Skeletal muscle cell (primary cell): ENCODE data around the gene ADO.
A peak's percentile ranks its signal among the peaks of the same experiment; 100 is the strongest.
"Not testable (repeated sequence)": the region's sequence is repeated elsewhere in the genome, so short reads cannot be mapped to it uniquely, and the experiment has no call there.

Source experiments
- DNase-seq: peaks from one replicate; pipeline ENCODE4 v3.0.0-alpha.2; 2010; ENCODE audit warnings: low read depth
- H3K4me3 ChIP-seq: 2 replicates; pipeline ENCODE4 v1.5.1; 2011; ENCODE audit warnings: low read depth, mild to moderate bottlenecking, control low read depth, low read length, moderate library complexity

The ADO gene

DNA sequence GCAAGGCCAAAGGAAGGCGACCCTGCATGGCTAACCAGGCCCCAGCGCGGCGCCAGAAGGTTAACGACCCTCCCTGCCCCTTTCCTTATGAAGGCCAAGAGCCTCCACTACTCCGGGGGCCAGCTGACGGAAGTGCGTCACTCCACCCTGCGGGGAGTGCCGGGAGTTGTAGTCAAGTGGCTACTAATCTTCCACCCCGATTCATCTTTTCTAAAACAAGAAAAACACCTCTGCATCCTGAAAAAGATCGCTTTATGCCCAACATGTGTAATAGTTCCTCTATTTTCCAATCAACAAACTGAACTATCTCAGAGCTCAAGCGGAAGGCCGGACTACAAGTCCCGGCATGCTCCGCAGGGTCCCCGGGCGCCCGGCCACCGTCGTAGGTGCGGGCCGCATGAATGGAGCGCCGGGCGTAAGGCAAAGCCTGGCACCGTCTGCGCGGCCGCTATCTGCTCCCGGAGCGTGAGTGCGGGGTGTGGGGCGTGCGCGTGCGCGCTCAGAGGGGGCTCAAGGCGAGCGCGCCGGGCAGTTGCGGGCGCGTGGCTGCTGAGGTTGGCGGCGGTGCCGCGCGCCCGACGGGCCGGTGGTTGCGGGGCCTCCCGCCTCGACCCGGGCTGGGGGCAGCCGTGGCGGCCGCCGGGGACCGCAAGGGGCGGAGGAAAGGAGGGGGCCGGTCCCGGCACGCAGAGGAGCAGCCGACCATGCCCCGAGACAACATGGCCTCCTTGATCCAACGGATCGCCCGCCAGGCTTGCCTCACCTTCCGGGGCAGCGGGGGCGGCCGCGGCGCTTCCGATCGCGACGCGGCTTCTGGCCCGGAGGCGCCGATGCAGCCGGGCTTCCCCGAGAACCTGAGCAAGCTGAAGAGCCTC, at the start of gene ADO:
ADO (plus strand) TSS at position 365 of the 875 bp plus-strand sequence; CDS start at position 705, 340 bp downstream.
- peak; percentile 65 for DNase-seq
- peak within 1 kb of the TSS; percentile 82 for H3K4me3 ChIP-seq

DNA sequence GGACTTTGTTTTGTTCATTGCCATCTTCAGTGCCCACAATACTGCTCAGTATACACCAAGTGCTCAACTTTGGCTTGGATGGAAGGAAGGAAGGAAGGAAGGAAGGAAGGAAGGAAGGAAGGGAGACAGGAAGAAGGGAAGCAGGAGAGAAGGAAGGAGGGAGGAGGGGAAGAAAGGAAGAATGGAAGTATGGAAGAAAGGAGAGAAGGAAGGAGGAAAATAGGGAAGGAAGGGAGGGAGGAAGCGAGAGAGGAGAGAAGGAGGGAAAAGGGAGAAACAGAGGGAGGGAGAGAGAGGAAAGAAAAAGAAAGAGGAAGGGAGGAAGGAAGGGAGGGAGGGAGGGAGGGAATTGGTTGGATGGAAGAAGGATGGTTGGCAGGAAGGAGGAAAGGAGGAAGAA, 49.6 kb upstream of the ADO start:
- no peak overlapping the region for H3K4me3 ChIP-seq
- no peak for DNase-seq

GRCh38 chr10:62755662-62756653, 48.6 kb upstream of the ADO start:
- no peak overlapping the region for H3K4me3 ChIP-seq
- DNase-seq = no peak

GRCh38 chr10:62759599-62760175, 44.8 kb upstream of the ADO start:
- H3K4me3 ChIP-seq = no peak overlapping the region
- DNase-seq = no peak

- DNase-seq = no peak
- no peak overlapping the region for H3K4me3 ChIP-seq
These were observed 44.1 kb upstream of the ADO start for GRCh38 chr10:62760401-62760800.

DNA sequence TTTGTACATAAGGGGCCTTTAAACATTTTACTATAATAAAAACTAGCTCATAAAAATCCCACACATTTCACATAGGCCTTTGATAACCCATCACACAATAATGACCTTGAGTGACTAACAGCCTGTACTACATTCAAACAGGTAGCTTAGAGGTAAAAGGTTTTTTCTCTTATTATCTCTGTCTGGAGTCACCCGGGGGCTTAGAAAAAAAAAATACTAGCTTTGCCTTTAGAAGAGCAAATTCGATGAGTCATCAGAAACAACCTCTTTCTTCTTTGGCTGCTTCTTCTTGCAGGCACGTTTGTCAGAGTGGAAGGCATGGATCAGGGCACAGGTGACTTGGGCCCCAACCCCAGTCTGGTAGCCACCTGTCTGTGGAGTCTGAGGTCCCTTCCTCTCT, 43.4 kb upstream of the ADO start:
- DNase-seq = no peak
- no peak overlapping the region for H3K4me3 ChIP-seq

GRCh38 chr10:62763155-62763554, 41.4 kb upstream of the ADO start:
- H3K4me3 ChIP-seq = no peak overlapping the region
- no peak for DNase-seq

DNA sequence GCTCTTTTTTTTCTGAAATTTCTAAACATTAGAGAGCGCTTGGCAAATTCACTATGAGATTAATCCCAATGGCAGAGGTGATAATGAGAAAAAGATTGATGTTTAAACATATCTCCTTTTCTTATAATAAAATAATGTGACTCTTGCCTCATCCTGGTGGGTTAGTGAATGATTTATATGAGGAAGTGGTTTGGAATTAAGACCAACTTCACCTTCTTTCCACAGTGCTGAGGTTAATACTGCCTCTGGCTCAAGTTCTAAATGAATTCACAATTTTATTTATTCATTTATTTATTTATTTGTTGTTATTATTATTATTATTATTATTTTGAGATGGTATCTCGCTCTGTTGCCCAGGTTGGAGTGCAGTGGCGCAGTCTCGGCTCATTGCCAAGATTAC, 40.5 kb upstream of the ADO start:
- no peak overlapping the region for H3K4me3 ChIP-seq
- DNase-seq = no peak

GRCh38 chr10:62765726-62766125, 38.8 kb upstream of the ADO start:
- DNase-seq = no peak

GRCh38 chr10:62766386-62766785, 38.1 kb upstream of the ADO start:
- H3K4me3 ChIP-seq = no peak overlapping the region
- no peak for DNase-seq

More at GRCh38 chr10:62765726-62766125, 38.8 kb upstream of the ADO start:
- H3K4me3 ChIP-seq = no peak overlapping the region

- DNase-seq = no peak
- no peak overlapping the region for H3K4me3 ChIP-seq
These were observed 34.8 kb upstream of the ADO start for GRCh38 chr10:62769574-62770242.

DNA sequence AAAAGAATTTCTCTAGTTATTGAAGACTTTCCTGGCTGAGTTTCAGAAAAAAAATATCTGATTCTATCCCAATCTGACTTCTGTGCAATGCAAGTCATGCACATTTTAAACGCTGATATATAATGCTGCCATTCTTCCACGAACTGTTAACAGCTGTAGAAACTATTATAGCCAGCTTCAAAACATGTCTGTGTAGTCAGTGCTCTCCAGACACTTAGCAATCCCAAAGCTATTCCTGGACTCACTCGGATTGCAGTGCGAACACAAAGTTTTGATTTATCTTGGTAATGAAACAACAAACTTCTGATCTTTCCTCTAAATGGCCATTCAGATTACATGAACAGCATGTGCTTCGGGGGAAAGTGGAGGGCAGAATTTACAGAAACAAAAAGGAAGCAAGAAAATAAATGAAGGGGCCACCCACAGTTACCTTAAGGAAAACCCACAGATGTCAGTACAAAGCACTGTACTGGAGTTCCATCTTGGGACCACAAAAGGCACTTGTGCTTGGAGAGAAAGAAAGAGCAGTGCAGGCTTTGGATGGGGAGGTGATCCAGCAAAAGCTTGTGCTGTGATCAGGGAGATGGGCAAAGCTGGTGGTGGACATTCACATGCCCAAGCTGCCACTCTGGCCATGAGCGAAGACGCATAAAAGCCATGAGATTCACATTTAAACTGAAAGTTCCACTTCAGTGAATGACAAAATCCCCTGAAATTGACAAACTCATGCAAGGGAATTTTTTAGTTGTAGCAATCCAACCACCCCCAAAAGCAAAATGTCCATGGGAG, 32.1 kb upstream of the ADO start:
- H3K4me3 ChIP-seq = no peak overlapping the region
- no peak for DNase-seq

DNA sequence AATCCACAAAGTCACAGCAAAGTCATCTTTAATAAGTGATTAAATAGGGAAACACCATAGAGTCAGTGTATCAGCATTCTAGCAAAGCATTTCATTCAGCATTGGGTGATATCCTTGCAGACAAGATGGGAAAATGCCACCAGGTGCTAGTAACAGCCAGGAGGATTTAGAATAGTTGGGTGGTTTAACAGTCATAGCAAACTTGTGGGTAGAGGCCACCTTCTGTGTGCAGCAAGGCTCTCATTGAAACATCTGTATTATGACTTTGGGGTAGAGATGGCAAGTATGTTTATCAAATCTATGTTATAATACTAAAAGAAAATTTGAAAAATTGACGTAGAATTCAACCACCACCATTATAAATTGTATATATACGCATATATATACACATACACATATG, 26.4 kb upstream of the ADO start:
- no peak overlapping the region for H3K4me3 ChIP-seq
- DNase-seq = no peak

GRCh38 chr10:62779487-62780248, 24.9 kb upstream of the ADO start:
- no peak for DNase-seq
- H3K4me3 ChIP-seq = no peak overlapping the region

GRCh38 chr10:62784537-62784936, 20.0 kb upstream of the ADO start:
- H3K4me3 ChIP-seq, DNase-seq: not testable (repeated sequence)

DNA sequence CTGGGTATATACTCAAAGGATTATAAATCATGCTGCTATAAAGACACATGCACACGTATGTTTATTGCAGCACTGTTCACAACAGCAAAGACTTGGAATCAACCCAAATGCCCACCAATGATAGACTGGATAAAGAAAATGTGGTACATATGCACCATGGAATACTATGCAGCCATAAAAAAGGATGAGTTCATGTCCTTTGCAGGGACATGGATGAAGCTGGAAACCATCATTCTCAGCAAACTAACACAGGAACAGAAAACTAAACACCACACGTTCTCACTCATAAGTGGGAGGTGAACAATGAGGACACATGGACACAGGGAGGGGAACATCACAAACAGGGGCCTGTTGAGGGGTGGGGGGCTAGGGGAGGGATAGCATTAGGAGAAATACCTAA, 16.2 kb upstream of the ADO start:
- H3K4me3 ChIP-seq, DNase-seq: not testable (repeated sequence)

GRCh38 chr10:62788861-62789467, 15.6 kb upstream of the ADO start:
- H3K4me3 ChIP-seq = no peak overlapping the region
- no peak for DNase-seq
